Nephron progenitor cell (in vitro differentiated cells): ENCODE results near the gene KRR1.

Experiments used
- DNase-seq: peaks from one replicate; pipeline ENCODE4 v3.0.0; 2021
- H3K27ac Mint-ChIP-seq: 2 replicates; pipeline ENCODE4 v1.8.0; 2021; ENCODE audit warnings: mild to moderate bottlenecking, moderate library complexity, mixed read lengths
- H3K27me3 Mint-ChIP-seq: 2 replicates; pipeline ENCODE4 v1.8.0; 2021; ENCODE audit warnings: mild to moderate bottlenecking, low read depth, mixed read lengths; ENCODE audit not compliant: poor library complexity
- H3K36me3 Mint-ChIP-seq: 2 replicates; pipeline ENCODE4 v1.8.0; 2021; ENCODE audit warnings: low read depth, mixed read lengths
- H3K4me1 Mint-ChIP-seq: 2 replicates; pipeline ENCODE4 v1.8.0; 2021; ENCODE audit warnings: mixed read lengths
- H3K4me3 Mint-ChIP-seq: 2 replicates; pipeline ENCODE4 v1.8.0; 2021; ENCODE audit warnings: mild to moderate bottlenecking, moderate library complexity, mixed read lengths
- H3K9me3 Mint-ChIP-seq: 2 replicates; pipeline ENCODE4 v1.8.0; 2021; ENCODE audit warnings: mild to moderate bottlenecking, moderate library complexity, mixed read lengths
- TF ChIP-seq, protein P1 (sequence below): fragments of 200-600 bp; sonication (generic); IDR thresholded peaks from 2 replicates; pipeline ENCODE4 v1.5.0; 2021; ENCODE audit warnings: antibody characterized with exemption

Gene KRR1

DNA sequence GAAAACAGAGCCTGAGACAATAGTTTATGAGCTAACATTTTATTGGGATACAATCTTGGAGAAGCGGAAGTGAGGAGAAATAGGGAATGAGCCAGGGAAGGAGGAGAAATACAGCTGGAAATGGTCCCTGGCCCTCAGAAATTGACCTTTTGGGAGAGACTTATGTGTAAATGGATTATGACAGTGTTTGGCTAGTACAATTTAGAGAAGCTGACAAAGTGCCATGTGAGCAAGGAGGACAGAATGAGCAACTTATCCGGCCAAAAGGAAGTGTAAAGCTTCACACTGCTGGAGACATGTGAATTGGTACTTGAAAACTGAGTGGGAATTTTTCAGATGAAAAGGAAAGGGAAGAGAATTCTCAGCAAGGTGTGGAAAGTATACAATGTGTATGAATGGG, 28.0 kb downstream of the KRR1 start:
- peaks cover 42% of the 10 kb centered on the region for H3K4me1 Mint-ChIP-seq
- no peaks in the 10 kb centered on the region for H3K36me3 Mint-ChIP-seq
- no peak overlapping the region for H3K27ac Mint-ChIP-seq
- TF ChIP-seq, protein P1, sequence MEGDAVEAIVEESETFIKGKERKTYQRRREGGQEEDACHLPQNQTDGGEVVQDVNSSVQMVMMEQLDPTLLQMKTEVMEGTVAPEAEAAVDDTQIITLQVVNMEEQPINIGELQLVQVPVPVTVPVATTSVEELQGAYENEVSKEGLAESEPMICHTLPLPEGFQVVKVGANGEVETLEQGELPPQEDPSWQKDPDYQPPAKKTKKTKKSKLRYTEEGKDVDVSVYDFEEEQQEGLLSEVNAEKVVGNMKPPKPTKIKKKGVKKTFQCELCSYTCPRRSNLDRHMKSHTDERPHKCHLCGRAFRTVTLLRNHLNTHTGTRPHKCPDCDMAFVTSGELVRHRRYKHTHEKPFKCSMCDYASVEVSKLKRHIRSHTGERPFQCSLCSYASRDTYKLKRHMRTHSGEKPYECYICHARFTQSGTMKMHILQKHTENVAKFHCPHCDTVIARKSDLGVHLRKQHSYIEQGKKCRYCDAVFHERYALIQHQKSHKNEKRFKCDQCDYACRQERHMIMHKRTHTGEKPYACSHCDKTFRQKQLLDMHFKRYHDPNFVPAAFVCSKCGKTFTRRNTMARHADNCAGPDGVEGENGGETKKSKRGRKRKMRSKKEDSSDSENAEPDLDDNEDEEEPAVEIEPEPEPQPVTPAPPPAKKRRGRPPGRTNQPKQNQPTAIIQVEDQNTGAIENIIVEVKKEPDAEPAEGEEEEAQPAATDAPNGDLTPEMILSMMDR: no peak
- H3K4me3 Mint-ChIP-seq: no peak overlapping the region
- no peak for DNase-seq
- H3K9me3 Mint-ChIP-seq: no peaks in the 10 kb centered on the region
- H3K27me3 Mint-ChIP-seq: no peaks in the 10 kb centered on the region

DNA sequence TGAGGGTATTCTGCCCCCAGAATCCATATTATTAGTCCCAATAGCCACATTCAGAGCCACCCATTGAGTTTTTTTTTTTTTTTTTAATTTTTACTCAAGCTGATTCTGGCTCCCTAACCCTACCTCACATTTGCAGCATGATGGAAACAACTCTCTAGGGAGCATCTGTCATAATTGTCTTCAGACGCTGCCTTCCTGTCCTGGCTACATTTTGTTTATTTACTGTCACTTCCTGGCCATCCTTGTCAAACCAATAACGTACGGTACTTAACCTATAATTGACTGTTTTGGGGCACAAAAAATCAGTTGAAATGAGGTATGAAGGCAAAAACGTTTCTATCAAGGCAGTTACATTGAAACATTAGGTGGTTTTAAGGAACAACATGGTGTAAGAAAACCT, 28.8 kb downstream of the KRR1 start:
- H3K4me3 Mint-ChIP-seq: no peak overlapping the region
- no peaks in the 10 kb centered on the region for H3K9me3 Mint-ChIP-seq
- peaks cover 42% of the 10 kb centered on the region for H3K4me1 Mint-ChIP-seq
- DNase-seq: no peak
- H3K36me3 Mint-ChIP-seq: no peaks in the 10 kb centered on the region
- H3K27me3 Mint-ChIP-seq: no peaks in the 10 kb centered on the region
- H3K27ac Mint-ChIP-seq: no peak overlapping the region
- TF ChIP-seq, protein P1: no peak

DNA sequence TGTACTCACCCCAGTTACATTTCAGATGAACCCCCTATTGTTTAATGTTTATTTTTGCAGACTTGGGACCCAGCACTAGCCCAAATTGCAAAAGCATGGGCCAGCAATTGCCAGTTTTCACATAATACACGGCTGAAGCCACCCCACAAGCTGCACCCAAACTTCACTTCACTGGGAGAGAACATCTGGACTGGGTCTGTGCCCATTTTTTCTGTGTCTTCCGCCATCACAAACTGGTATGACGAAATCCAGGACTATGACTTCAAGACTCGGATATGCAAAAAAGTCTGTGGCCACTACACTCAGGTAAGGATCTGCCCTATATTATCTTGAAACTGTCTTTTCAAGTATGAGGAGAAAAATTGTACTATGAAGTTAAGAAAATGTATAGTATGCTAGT, 29.6 kb downstream of the KRR1 start:
- Mint-ChIP-seq H3K4me3 (no peak overlapping the region), H3K4me1 (peaks cover 42% of the 10 kb centered on the region), H3K27me3 (no peaks in the 10 kb centered on the region), H3K36me3 (no peaks in the 10 kb centered on the region), H3K27ac (no peak overlapping the region), H3K9me3 (no peaks in the 10 kb centered on the region)
- no peak for DNase-seq
- TF ChIP-seq, protein P1: no peak

DNA sequence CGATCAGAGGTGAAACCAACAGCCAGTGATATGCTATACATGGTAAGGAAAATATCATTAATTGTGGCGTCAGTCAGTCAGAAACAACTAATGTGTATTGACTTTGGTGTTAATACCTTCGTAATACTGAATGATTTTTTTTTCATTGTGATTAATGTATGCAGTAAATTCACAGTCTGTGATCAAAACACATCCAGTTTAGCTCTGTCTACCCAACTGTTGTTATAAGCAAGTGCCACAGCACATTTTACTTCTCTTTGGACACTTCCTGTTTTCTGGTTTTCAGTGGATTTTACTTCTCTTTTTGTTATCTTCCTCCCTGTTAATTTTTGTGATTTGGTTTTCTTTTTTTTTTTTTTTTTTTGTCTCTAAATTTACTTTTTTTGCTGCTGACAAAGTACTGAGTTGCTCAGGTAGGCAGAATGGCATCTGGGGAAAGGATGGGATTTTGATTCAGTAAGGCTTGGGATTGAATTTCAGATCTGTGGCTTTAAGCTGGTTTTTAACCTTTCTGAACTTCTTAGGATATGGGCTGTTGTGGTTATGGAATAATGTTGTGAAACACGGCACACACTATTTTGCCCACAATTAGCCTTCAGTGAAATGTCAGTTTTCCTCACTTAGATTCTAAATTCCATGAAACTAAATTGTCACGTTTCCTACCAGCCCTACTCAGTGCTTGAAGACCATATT, 30.2 kb downstream of the KRR1 start:
- H3K4me1 Mint-ChIP-seq: peaks cover 42% of the 10 kb centered on the region
- H3K4me3 Mint-ChIP-seq: peak overlapping the region; percentile 61
- no peaks in the 10 kb centered on the region for H3K36me3 Mint-ChIP-seq
- no peak for DNase-seq
- TF ChIP-seq, protein P1: no peak
- no peak overlapping the region for H3K27ac Mint-ChIP-seq
- H3K9me3 Mint-ChIP-seq: no peaks in the 10 kb centered on the region
- H3K27me3 Mint-ChIP-seq: no peaks in the 10 kb centered on the region

DNA sequence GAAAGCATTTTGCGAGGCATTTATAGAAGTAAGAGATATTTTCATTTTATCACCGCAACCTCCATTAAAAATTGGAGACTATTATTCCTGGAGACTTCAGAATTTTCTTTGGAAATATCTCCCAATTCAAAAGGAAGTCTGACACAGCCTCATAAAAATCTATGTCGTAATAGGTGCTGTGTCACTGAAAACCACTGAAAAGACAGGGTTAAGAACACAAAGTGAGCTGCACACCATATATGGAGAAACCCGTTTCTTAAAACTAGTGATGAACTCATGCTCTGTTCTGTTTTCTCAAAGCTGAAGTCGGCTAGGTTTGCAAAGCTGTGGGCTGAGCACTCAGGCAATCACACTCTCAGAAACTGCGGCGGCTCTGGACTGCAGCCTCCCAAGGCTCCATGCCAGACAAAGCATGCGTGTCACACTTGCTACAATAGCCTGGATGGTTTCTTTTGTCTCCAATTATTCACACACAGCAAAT, 30.9 kb downstream of the KRR1 start, which contains the start of gene GLIPR1:
Gene GLIPR1 (plus strand): TSS at position 287 of the 481 bp plus-strand sequence. CDS start 126 bp downstream, at position 413.
- no peak for DNase-seq
- TF ChIP-seq, protein P1: no peak
- Mint-ChIP-seq H3K27ac (peak within 1 kb of the TSS; percentile 2), H3K36me3 (no peaks in the 10 kb centered on the region), H3K4me3 (peak within 1 kb of the TSS; percentile 61), H3K9me3 (no peaks in the 10 kb centered on the region), H3K4me1 (peaks cover 42% of the 10 kb centered on the region), H3K27me3 (no peaks in the 10 kb centered on the region)

DNA sequence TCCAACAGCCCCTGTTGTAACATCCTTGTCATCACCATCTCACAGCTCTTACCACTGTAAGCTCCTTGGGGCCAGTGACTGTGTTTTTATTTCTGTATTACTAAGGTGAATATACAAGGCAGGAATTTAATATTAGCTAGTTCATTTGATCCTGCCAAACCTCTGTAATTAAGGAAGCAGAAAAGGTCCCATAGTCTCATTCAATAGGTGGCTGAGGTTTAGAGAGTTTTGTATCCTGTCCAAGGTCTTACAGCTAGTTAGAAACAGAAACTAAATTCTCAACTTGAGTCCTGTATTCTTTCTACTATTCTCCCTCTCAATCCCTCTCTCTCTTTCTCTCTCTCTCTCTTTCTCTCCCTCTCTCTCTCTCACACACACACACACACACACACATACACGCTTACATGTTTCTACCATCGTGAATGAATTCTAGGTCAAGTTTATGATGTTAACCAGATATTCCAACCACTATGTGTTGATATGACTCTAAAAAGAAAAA, 31.4 kb downstream of the KRR1 start:
- Mint-ChIP-seq H3K27me3 (no peaks in the 10 kb centered on the region), H3K27ac (peak overlapping the region; percentile 2), H3K9me3 (no peaks in the 10 kb centered on the region), H3K4me3 (no peak overlapping the region), H3K36me3 (no peaks in the 10 kb centered on the region), H3K4me1 (peaks cover 42% of the 10 kb centered on the region)
- TF ChIP-seq, protein P1: no peak
- no peak for DNase-seq
